Mesothelial cell of epicardium (in vitro differentiated cells): ENCODE measurements around the gene ACSS1. TPM values are rescaled to one million over a fixed set of nuclear protein-coding genes. Genes with fewer than 3 reads are reported as not detected.

Experiments
- DNase-seq, 2 experiments: peaks; one replicate each; pipeline ENCODE4 v3.0.0; 2021; ENCODE audit warnings: low spot score in 2 of 2; ENCODE audit not compliant: unreplicated experiment in 2 of 2
- H3K27ac Mint-ChIP-seq: 2 replicates; pipeline ENCODE4 v1.8.0; 2021; ENCODE audit warnings: mixed read lengths
- H3K27me3 Mint-ChIP-seq: 2 replicates; pipeline ENCODE4 v1.8.0; 2021; ENCODE audit warnings: low read depth, mixed read lengths
- H3K36me3 Mint-ChIP-seq: 2 replicates; pipeline ENCODE4 v1.8.0; 2021; ENCODE audit warnings: mixed read lengths
- H3K4me1 Mint-ChIP-seq: 2 replicates; pipeline ENCODE4 v1.8.0; 2021; ENCODE audit warnings: mixed read lengths
- H3K4me3 Mint-ChIP-seq: 2 replicates; pipeline ENCODE4 v1.8.0; 2021; ENCODE audit warnings: mild to moderate bottlenecking, moderate library complexity, mixed read lengths
- H3K9me3 Mint-ChIP-seq: 2 replicates; pipeline ENCODE4 v1.8.0; 2021; ENCODE audit warnings: mixed read lengths
- total RNA-seq: library from RNA; stranded (reverse); gene quantifications from 3 replicates; pipeline ENCODE4 v1.2.1, GENCODE V29; 2021
- TF ChIP-seq, protein P1 (sequence below): fragments of 200-600 bp; sonication (generic); IDR thresholded peaks from one replicate; pipeline ENCODE4 v1.5.0; 2021; ENCODE audit warnings: antibody characterized with exemption; ENCODE audit not compliant: unreplicated experiment

ACSS1 gene
- total RNA-seq, 1 donor from 2014 or later = 4.8 TPM

DNA sequence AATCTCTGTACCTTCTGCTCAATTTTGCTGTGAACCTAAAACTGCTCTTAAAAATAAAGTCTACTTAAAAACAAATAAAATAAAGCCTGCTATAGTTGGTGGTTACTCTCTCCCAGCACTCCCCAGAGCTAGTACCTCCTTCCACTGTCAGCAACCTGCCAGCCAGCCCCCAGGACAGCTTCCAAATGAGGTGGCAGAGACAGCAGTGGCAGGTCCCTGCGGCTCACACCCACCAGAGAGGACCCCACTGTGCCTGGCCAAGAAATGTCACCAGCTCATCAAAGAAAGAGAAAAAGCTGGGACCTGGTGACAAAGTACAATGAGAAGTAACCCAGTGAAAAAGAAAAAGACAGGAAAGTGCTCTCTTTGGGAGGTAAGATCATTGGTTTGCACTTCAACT is 80.6 kb downstream of the ACSS1 start:
- Mint-ChIP-seq H3K36me3 (peaks cover 84% of the 10 kb centered on the region), H3K4me3 (no peak overlapping the region), H3K27me3 (no peaks in the 10 kb centered on the region), H3K27ac (no peak overlapping the region), H3K9me3 (peaks cover 36% of the 10 kb centered on the region), H3K4me1 (no peaks in the 10 kb centered on the region)
- TF ChIP-seq, protein P1, sequence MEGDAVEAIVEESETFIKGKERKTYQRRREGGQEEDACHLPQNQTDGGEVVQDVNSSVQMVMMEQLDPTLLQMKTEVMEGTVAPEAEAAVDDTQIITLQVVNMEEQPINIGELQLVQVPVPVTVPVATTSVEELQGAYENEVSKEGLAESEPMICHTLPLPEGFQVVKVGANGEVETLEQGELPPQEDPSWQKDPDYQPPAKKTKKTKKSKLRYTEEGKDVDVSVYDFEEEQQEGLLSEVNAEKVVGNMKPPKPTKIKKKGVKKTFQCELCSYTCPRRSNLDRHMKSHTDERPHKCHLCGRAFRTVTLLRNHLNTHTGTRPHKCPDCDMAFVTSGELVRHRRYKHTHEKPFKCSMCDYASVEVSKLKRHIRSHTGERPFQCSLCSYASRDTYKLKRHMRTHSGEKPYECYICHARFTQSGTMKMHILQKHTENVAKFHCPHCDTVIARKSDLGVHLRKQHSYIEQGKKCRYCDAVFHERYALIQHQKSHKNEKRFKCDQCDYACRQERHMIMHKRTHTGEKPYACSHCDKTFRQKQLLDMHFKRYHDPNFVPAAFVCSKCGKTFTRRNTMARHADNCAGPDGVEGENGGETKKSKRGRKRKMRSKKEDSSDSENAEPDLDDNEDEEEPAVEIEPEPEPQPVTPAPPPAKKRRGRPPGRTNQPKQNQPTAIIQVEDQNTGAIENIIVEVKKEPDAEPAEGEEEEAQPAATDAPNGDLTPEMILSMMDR = no peak
- no peak for DNase-seq

DNA sequence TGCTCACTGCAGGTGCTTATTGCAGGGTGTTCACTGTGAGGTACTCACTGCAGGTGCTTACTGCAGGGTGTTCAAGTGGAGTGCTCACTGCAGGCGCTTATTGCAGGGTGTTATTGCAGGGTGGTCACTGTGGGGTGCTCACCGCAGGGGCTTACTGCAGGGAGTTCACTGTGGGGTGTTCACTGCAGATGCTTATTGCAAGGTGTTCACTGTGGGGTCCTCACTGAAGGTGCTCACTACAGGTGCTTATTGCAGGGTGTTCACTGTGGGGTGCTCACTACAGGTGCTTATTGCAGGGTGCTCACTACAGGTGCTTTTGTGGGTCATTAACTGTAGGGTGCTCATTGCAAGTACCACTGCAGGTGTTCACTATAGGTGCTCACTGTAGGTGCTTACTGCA is 85.6 kb downstream of the ACSS1 start:
- Mint-ChIP-seq H3K4me1 (no peaks in the 10 kb centered on the region), H3K4me3 (no peak overlapping the region), H3K9me3 (peaks cover 27% of the 10 kb centered on the region), H3K36me3 (peaks cover 60% of the 10 kb centered on the region), H3K27me3 (no peaks in the 10 kb centered on the region), H3K27ac (no peak overlapping the region)
- TF ChIP-seq, protein P1 = no peak
- DNase-seq = no peak

GRCh38 chr20:24971376-24972101 is 86.4 kb downstream of the ACSS1 start:
- TF ChIP-seq, protein P1 = no peak
- H3K36me3 Mint-ChIP-seq = peaks cover 54% of the 10 kb centered on the region
- H3K27me3 Mint-ChIP-seq = no peaks in the 10 kb centered on the region
- DNase-seq = no peak
- H3K4me3 Mint-ChIP-seq = no peak overlapping the region
- no peak overlapping the region for H3K27ac Mint-ChIP-seq
- peaks cover 20% of the 10 kb centered on the region for H3K9me3 Mint-ChIP-seq
- no peaks in the 10 kb centered on the region for H3K4me1 Mint-ChIP-seq

- TF ChIP-seq, protein P1 = no peak
- no peak overlapping the region for H3K4me3 Mint-ChIP-seq
- no peaks in the 10 kb centered on the region for H3K27me3 Mint-ChIP-seq
- H3K4me1 Mint-ChIP-seq = no peaks in the 10 kb centered on the region
- peaks cover 50% of the 10 kb centered on the region for H3K36me3 Mint-ChIP-seq
- peaks cover 13% of the 10 kb centered on the region for H3K9me3 Mint-ChIP-seq
- no peak for DNase-seq
- H3K27ac Mint-ChIP-seq = no peak overlapping the region
These were observed 87.2 kb downstream of the ACSS1 start for GRCh38 chr20:24970754-24971153.

GRCh38 chr20:24970030-24970553 is 87.8 kb downstream of the ACSS1 start:
- TF ChIP-seq, protein P1 = no peak
- Mint-ChIP-seq H3K4me3 (no peak overlapping the region), H3K36me3 (peaks cover 44% of the 10 kb centered on the region), H3K4me1 (no peaks in the 10 kb centered on the region), H3K9me3 (peaks cover 8% of the 10 kb centered on the region), H3K27ac (no peak overlapping the region), H3K27me3 (no peaks in the 10 kb centered on the region)
- no peak for DNase-seq
